NB4 (cell line): Measurements from ENCODE around the gene C19orf47.

ENCODE experiments used
- DNase-seq: peaks from one replicate; pipeline ENCODE4 v3.0.0; 2010; ENCODE audit warnings: low read depth
- H3K4me3 ChIP-seq: one replicate; pipeline ENCODE4 v1.5.1; 2011; ENCODE audit warnings: mild to moderate bottlenecking, low read depth, low read length, moderate library complexity
- MAX ChIP-seq: IDR thresholded peaks from 2 replicates; pipeline ENCODE4 v1.6.1; 2011; ENCODE audit warnings: low read depth, low read length
- MYC ChIP-seq: IDR thresholded peaks from 2 replicates; pipeline ENCODE4 v1.6.1; 2011; ENCODE audit warnings: low read depth, low read length
- POLR2A ChIP-seq: IDR thresholded peaks from 2 replicates; pipeline ENCODE4 v1.6.1; 2011; ENCODE audit warnings: mild to moderate bottlenecking; ENCODE audit not compliant: insufficient read length; ENCODE audit errors: extremely low read depth
- TF ChIP-seq, protein P1 (sequence below): IDR thresholded peaks from one replicate; pipeline ENCODE4 v1.5.1; 2012; ENCODE audit warnings: low read depth, low read length

Gene C19orf47

DNA sequence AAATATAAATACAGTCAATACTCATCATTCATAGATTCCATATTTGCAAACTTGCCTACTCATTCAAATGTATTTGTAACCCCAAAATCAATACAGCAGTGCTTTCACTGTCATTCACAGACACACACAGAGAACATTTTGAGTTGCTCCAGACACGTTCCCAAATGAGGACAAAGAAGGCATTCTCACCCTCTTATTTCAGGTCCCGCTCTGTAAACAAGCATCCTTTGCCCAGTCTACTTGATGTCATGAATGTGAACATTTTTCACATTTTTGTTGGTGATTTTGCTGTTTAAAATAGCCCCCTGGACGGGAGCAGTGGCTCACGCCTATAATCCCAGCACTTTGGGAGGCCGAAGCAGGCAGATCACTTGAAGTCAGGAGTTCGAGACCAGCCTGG, 15.5 kb downstream of the C19orf47 start:
- H3K4me3 ChIP-seq = no peak overlapping the region
- TF ChIP-seq POLR2A = no peak
- no peak for DNase-seq

- DNase-seq = no peak
Measured at GRCh38 chr19:40331052-40331451, 17.1 kb downstream of the C19orf47 start.

DNA sequence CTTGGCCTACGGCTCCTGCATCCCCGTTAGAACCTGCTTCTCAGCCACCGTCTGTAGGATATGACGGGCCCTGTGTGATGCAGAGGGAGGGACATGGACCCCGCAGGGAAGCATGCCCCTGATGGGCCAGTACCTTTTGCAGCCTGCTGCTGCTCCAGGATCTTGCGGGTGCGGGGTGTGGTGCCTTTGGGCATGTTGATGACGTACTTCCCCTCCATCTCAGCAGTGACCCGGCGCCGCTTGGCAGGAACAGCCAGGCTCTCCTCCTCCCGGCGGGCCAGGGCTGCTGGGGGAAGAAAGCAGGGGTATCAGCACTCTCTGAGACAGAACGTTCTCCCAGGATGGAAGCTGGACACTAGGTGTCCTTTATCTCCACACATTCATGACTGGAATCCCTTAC, 22.0 kb downstream of the C19orf47 start:
- no peak for DNase-seq
- no peak for TF ChIP-seq POLR2A
- TF ChIP-seq MYC = no peak
- no peak for TF ChIP-seq MAX
- H3K4me3 ChIP-seq = no peak overlapping the region

More at GRCh38 chr19:40331052-40331451, 17.1 kb downstream of the C19orf47 start:
- TF ChIP-seq MAX (no peak), MYC (no peak), POLR2A (no peak)
- TF ChIP-seq, protein P1, sequence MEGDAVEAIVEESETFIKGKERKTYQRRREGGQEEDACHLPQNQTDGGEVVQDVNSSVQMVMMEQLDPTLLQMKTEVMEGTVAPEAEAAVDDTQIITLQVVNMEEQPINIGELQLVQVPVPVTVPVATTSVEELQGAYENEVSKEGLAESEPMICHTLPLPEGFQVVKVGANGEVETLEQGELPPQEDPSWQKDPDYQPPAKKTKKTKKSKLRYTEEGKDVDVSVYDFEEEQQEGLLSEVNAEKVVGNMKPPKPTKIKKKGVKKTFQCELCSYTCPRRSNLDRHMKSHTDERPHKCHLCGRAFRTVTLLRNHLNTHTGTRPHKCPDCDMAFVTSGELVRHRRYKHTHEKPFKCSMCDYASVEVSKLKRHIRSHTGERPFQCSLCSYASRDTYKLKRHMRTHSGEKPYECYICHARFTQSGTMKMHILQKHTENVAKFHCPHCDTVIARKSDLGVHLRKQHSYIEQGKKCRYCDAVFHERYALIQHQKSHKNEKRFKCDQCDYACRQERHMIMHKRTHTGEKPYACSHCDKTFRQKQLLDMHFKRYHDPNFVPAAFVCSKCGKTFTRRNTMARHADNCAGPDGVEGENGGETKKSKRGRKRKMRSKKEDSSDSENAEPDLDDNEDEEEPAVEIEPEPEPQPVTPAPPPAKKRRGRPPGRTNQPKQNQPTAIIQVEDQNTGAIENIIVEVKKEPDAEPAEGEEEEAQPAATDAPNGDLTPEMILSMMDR = no peak
- H3K4me3 ChIP-seq = no peak overlapping the region

GRCh38 chr19:40323705-40324104, 24.5 kb downstream of the C19orf47 start:
- TF ChIP-seq, protein P1 = no peak
- TF ChIP-seq MYC (no peak), MAX (no peak), POLR2A (no peak)
- no peak for DNase-seq
- no peak overlapping the region for H3K4me3 ChIP-seq

DNA sequence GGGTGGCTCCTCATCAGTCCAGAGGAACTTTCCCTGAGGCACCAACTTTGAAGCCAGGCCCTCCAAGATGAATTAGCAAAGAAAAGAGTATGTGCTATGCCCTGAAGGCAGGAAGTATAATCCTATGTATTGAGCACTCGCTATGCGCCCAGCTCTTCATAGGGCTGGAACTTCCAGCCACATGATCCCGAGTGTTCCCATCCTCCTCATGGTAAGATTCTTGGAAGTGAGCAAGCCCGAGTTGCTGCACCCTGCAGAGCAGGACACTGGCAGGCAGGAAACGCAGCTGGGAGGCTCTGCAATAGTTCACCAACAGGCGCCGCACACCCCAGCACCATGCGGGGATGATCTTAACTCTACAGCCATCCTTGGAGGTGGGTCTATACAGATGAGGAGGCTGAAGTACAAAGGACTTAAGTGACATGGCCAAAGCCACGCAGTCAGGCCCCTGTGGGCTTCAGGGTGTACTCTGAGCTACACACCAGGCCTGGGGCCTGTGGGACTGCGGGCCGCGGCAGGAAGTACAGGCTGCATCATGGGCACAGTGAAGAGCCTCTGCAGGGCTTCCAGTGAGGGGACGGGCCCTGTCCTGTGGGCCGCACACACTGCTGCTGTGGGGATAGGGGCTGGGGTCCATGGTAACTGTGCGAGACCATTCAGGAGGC, 25.1 kb downstream of the C19orf47 start:
- DNase-seq = no peak
- TF ChIP-seq MAX (no peak), POLR2A (no peak), MYC (no peak)
- TF ChIP-seq, protein P1 = no peak
- no peak overlapping the region for H3K4me3 ChIP-seq

DNA sequence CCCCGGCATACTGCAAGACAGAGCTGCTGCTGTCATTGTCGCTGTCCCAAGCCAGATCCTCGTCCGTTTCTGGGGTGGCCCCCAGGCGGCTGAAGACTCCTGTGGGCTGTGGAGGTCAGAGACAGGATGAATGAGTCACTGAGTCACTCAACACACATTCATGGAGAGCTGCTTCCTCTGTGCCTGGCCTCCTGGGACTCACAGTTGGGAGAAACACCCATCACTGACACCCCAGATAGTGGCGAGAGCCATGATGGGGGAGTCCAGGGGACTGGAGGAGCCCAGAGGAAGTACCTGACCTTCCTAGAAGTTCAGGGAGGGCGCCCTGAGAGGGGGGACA, 26.0 kb downstream of the C19orf47 start:
- no peak overlapping the region for H3K4me3 ChIP-seq
- TF ChIP-seq, protein P1 = no peak
- TF ChIP-seq MYC (no peak), MAX (no peak), POLR2A (no peak)
- no peak for DNase-seq
